Sigmoid colon (tissue), 7 donors: ENCODE measurements around the gene OPCML. TPM values are rescaled to one million over a fixed set of nuclear protein-coding genes. Genes with fewer than 3 reads are reported as not detected.

Experiments used
- DNase-seq: peaks from one replicate; pipeline ENCODE4 v3.0.0-alpha.2; 2019
- H3K27ac ChIP-seq, 4 donors: fragments of 200-600 bp; sonication (generic); one replicate each; pipeline ENCODE4 v1.5.1; 2016 to 2019; ENCODE audit warnings: mild to moderate bottlenecking in 1 of 4
- H3K27me3 ChIP-seq, 3 donors: fragments of 200-600 bp; sonication (generic); one replicate each; pipeline ENCODE4 v1.5.1; 2019; ENCODE audit warnings: mild to moderate bottlenecking in 1 of 3
- H3K36me3 ChIP-seq, 4 donors: fragments of 200-600 bp; sonication (generic); one replicate each; pipeline ENCODE4 v1.5.1; 2016 to 2019
- H3K4me1 ChIP-seq, 4 donors: fragments of 200-600 bp; sonication (generic); one replicate each; pipeline ENCODE4 v1.5.1; 2017 to 2019
- H3K4me3 ChIP-seq, 4 donors: fragments of 200-600 bp; sonication (generic); one replicate each; pipeline ENCODE4 v1.5.1; 2017 to 2019; ENCODE audit warnings: mild to moderate bottlenecking in 2 of 4, moderate library complexity in 1 of 4
- H3K9me3 ChIP-seq, 4 donors: fragments of 200-600 bp in 3 of 4; sonication (generic) in 3 of 4; one replicate each; pipeline versions ENCODE4 v1.5.1 to v1.6.1; 2013 to 2019
- EP300 ChIP-seq, 4 donors: sonication (generic); formaldehyde crosslinking; IDR thresholded peaks; one replicate each; pipeline ENCODE4 v1.6.1; 2017; ENCODE audit warnings: antibody characterized with exemption in 4 of 4
- POLR2A ChIP-seq, 2 donors: fragments of 450-650 bp; IDR thresholded peaks; one replicate each; pipeline ENCODE4 v1.6.1; 2016; ENCODE audit warnings: antibody characterized with exemption in 2 of 2, mild to moderate bottlenecking in 2 of 2, moderate library complexity in 2 of 2
- POLR2AphosphoS5 ChIP-seq, 4 donors: sonication (generic); formaldehyde crosslinking; IDR thresholded peaks; one replicate each; pipeline ENCODE4 v1.6.1; 2017; ENCODE audit warnings: antibody characterized with exemption in 4 of 4
- WGBS, 2 donors: extraction: QIAGEN DNeasy Blood & Tissue Kit; methylation state at CpG; one replicate each; pipeline ENCODE4 v1.1.7; 2013; 5-methylcytosine and 5-hydroxymethylcytosine counted together
- intact Hi-C: fragments of 100-400 bp; cut with DNase I; formaldehyde crosslinking; loops from one replicate; pipeline ENCODE4 v1.15.1; 2023
- polyA plus RNA-seq, 3 donors: library from polyadenylated mRNA; stranded (reverse); fragments of 200-250 nt; gene quantifications; one replicate each; pipeline ENCODE4 v1.2.3, GENCODE V29; 2013
- total RNA-seq, 4 donors: library from RNA; depleted of rRNA; stranded (reverse); fragments of >200 nt; gene quantifications; one replicate each; pipeline ENCODE4 v1.1.0, GENCODE V29; 2016
- TF ChIP-seq, protein P1 (sequence below), 4 experiments: fragments of 450-650 bp in 3 of 4; fragments of 200-600 bp in 1 of 4; IDR thresholded peaks; one replicate each; pipeline ENCODE4 v1.5.1; 2016 to 2019; ENCODE audit warnings: antibody characterized with exemption in 4 of 4, mild to moderate bottlenecking in 3 of 4, moderate library complexity in 2 of 4
- donor health status: healthy with polysubstance abuse.
- donor health status: Bipolar disorder and iron deficiency.
- donor health status: healthy.

OPCML gene
- total and polyA plus RNA-seq, 7 donors = under 0.01 to 0.14 (median 0.03) TPM; not detected in 4

DNA sequence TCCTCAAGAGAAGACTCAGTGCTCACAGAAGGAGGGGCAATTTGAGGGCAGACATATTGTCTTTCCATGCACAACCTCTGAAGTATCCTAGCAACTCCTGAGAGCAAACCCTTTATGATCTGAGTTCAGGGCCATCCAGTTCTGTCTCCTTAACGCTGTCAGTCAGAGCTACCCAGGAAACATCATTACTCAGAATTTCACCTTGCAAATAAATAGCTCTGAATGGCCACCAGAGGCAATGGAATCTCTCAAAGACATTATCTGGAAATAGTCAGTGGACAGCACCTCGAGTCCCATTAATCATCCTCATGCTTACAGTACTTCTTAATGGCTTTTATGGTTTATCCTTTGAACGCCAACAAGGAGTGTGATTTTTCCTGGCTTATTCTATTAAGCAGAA lies 656.1 kb downstream of the OPCML start:
- TF ChIP-seq POLR2A (IDR thresholded peaks at IDR 0.05) = no peak
- no peak for TF ChIP-seq EP300 (IDR thresholded peaks at IDR 0.05)
- TF ChIP-seq, protein P1, sequence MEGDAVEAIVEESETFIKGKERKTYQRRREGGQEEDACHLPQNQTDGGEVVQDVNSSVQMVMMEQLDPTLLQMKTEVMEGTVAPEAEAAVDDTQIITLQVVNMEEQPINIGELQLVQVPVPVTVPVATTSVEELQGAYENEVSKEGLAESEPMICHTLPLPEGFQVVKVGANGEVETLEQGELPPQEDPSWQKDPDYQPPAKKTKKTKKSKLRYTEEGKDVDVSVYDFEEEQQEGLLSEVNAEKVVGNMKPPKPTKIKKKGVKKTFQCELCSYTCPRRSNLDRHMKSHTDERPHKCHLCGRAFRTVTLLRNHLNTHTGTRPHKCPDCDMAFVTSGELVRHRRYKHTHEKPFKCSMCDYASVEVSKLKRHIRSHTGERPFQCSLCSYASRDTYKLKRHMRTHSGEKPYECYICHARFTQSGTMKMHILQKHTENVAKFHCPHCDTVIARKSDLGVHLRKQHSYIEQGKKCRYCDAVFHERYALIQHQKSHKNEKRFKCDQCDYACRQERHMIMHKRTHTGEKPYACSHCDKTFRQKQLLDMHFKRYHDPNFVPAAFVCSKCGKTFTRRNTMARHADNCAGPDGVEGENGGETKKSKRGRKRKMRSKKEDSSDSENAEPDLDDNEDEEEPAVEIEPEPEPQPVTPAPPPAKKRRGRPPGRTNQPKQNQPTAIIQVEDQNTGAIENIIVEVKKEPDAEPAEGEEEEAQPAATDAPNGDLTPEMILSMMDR (IDR thresholded peaks at IDR 0.05) = no peak
- TF ChIP-seq POLR2AphosphoS5 (IDR thresholded peaks at IDR 0.05) = no peak
- no peak overlapping the region for H3K4me3 ChIP-seq
- H3K4me1 ChIP-seq = no peaks in the 10 kb centered on the region
- no peak overlapping the region for H3K27ac ChIP-seq
- 53 to 65% methylated on average over 3 of the region's 3 CpGs for WGBS, 2 donors
- H3K36me3 ChIP-seq = no peaks in the 10 kb centered on the region
- no peak for DNase-seq
- no peaks in the 10 kb centered on the region for H3K9me3 ChIP-seq
- no peaks in the 10 kb centered on the region for H3K27me3 ChIP-seq
- intact Hi-C loops = no loop called here

DNA sequence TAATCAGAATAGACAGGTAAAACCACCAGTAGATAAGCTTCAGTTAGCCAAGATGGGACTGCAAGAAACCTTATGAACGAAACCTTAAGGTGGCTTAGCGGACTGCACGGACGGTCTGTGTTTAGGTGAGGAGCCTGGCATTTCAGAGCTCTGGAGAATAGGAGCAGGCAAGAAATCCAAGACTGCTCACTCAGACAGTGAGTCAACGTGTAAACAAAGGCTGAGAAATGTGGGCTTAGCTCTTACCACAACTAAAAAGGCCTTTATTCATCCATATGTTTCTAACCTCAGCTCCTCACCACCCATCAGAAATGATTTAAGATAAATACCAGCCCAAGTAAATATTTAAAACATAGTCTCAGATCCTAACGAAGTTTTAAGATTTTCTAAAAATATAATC lies 657.7 kb downstream of the OPCML start:
- Histone ChIP-seq H3K27me3 (no peaks in the 10 kb centered on the region), H3K4me1 (no peaks in the 10 kb centered on the region), H3K27ac (no peak overlapping the region), H3K36me3 (no peaks in the 10 kb centered on the region), H3K4me3 (no peak overlapping the region), H3K9me3 (no peaks in the 10 kb centered on the region)
- TF ChIP-seq, protein P1 (IDR thresholded peaks at IDR 0.05) = no peak
- TF ChIP-seq EP300 (IDR thresholded peaks at IDR 0.05) (no peak), POLR2AphosphoS5 (IDR thresholded peaks at IDR 0.05) (no peak), POLR2A (IDR thresholded peaks at IDR 0.05) (no peak)
- no peak for DNase-seq
- WGBS, 2 donors = 64 to 67% methylated on average over 6 of the region's 6 CpGs
- intact Hi-C loops = no loop called here

DNA sequence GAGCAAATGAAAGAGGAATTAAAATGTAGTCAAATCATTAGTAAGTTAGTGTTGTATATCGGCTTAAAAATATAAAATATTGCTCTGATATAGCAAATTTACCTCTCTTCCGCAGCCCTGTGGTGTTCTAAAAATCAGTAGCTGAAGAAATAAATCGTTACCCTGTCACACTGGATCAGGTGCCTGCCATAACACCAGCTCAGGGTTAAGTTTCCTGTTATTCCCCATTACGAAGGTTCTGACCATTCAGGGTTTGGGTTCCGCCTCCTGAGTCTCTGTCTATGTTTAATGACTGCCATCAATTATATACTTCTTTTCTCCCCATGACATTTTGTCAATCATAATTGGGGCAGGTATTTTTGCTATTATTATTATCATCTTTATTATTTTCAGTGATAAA lies 658.5 kb downstream of the OPCML start:
- DNase-seq = no peak
- Histone ChIP-seq H3K36me3 (no peaks in the 10 kb centered on the region), H3K27me3 (no peaks in the 10 kb centered on the region), H3K4me1 (no peaks in the 10 kb centered on the region), H3K4me3 (no peak overlapping the region), H3K27ac (no peak overlapping the region), H3K9me3 (no peaks in the 10 kb centered on the region)
- intact Hi-C loops = no loop called here
- 72% methylated on average over 5 of the region's 5 CpGs for WGBS, 2 donors
- TF ChIP-seq POLR2A (IDR thresholded peaks at IDR 0.05) (no peak), EP300 (IDR thresholded peaks at IDR 0.05) (no peak), POLR2AphosphoS5 (IDR thresholded peaks at IDR 0.05) (no peak)
- TF ChIP-seq, protein P1 (IDR thresholded peaks at IDR 0.05) = no peak

DNA sequence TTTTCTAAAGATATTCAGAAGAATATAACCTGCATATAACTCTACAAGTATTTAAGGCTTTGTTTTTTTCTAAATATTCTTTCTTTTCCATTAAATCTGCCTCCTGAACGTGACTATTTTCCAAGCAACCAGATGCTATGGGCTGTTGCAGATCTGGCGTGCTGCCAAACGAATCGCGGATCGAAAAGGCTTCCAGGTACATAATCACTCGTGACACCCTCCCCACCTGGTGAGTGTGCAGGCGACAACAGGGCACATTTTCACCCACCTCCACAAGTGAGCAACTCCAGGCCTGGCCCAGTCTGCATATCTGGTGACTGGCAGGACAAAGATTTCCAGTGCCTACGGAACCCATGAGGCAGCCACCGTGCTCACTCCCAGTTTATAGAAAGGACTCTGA lies 660.1 kb downstream of the OPCML start:
- WGBS, 2 donors = 83 to 86% methylated on average over 10 of the region's 10 CpGs
- H3K27ac ChIP-seq = no peak overlapping the region
- intact Hi-C loops = no loop called here
- no peak overlapping the region for H3K4me3 ChIP-seq
- H3K27me3 ChIP-seq = no peaks in the 10 kb centered on the region
- DNase-seq = no peak
- no peaks in the 10 kb centered on the region for H3K4me1 ChIP-seq
- no peaks in the 10 kb centered on the region for H3K9me3 ChIP-seq
- TF ChIP-seq, protein P1 (IDR thresholded peaks at IDR 0.05) = no peak
- H3K36me3 ChIP-seq = no peaks in the 10 kb centered on the region

DNA sequence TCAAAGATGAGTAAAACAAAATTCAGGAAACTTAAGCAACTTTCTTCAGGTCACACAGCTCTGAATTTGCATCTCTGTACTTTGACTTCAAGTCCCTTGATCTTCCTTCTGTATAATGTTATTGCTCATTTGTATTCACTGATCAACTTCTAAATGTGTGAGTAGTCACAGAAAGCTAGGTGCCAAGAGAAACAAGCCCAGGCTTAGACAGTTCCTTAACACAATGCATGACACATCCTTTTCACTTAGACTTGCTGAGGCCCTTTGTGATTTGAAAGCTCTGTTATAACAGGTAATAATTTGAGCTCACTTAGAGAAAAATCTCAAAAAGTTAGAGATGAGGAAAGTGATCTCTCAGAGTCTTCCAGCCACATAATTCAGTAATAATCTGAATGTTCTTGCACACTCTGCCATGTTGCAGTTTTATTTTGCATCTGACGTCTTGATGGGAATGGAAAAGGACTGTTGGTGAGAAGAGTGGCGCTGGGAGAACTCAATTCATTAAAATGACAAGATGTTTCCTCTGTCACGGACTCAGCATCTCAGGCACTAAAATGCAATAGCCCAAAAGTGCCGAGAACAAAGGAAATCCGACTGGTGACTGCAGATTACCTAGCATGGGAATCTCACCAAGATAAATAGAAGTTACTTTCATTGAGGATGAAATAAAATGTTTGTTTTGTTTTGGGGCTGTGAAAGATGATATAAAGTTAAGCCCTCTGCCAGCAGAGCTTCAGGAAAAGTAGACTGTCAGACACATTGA lies 665.3 kb downstream of the OPCML start:
- H3K36me3 ChIP-seq = no peaks in the 10 kb centered on the region
- no peaks in the 10 kb centered on the region for H3K9me3 ChIP-seq
- intact Hi-C loops = no loop called here
- no peak overlapping the region for H3K27ac ChIP-seq
- H3K27me3 ChIP-seq = no peaks in the 10 kb centered on the region
- TF ChIP-seq, protein P1 (IDR thresholded peaks at IDR 0.05) = no peak
- no peak for TF ChIP-seq POLR2AphosphoS5 (IDR thresholded peaks at IDR 0.05)
- no peak for TF ChIP-seq POLR2A (IDR thresholded peaks at IDR 0.05)
- no peak for TF ChIP-seq EP300 (IDR thresholded peaks at IDR 0.05)
- no peaks in the 10 kb centered on the region for H3K4me1 ChIP-seq
- 37 to 44% methylated on average over 5 of the region's 5 CpGs for WGBS, 2 donors
- H3K4me3 ChIP-seq = no peak overlapping the region
- no peak for DNase-seq
